HepG2 (cell line): ENCODE measurements around the gene SMNDC1.

Experiments used
- CREM ChIP-seq, 2 experiments: sonication (generic) in 1 of 2; formaldehyde crosslinking in 1 of 2; IDR thresholded peaks; 2 replicates each; pipeline versions ENCODE4 v1.4.0 to v1.6.1; 2016 to 2020; ENCODE audit warnings: antibody characterized with exemption in 1 of 2, mild to moderate bottlenecking in 1 of 2, missing genetic modification reagents in 1 of 2
- FLYWCH1 ChIP-seq: sonication (generic); formaldehyde crosslinking; IDR thresholded peaks from 2 replicates; pipeline ENCODE4 v1.8.1; 2023; ENCODE audit warnings: mild to moderate bottlenecking, missing genetic modification reagents
- HDAC2 ChIP-seq: sonication (generic); formaldehyde crosslinking; IDR thresholded peaks from 2 replicates; pipeline ENCODE4 v1.4.0; 2020; ENCODE audit warnings: missing genetic modification reagents
- HOXA3 ChIP-seq: sonication (generic); formaldehyde crosslinking; IDR thresholded peaks from 2 replicates; pipeline ENCODE4 v1.5.0; 2020; ENCODE audit warnings: missing genetic modification reagents
- MAFF ChIP-seq: IDR thresholded peaks from 2 replicates; pipeline ENCODE4 v1.6.1; 2011; ENCODE audit warnings: low read depth, low read length, improper control_type of control experiment
- RAD21 ChIP-seq: fragments of 450-650 bp; formaldehyde crosslinking; IDR thresholded peaks from 2 replicates; pipeline ENCODE4 v1.5.0; 2020; ENCODE audit warnings: mild to moderate bottlenecking
- SIN3A ChIP-seq: IDR thresholded peaks from 2 replicates; pipeline ENCODE4 v1.6.1; 2011; ENCODE audit warnings: low read depth, mild to moderate bottlenecking, control low read depth, low read length, borderline replicate concordance
- SSRP1 ChIP-seq: IDR thresholded peaks from 2 replicates; pipeline ENCODE4 v1.6.1; 2016; ENCODE audit warnings: control low read depth
- SUZ12 ChIP-seq: fragments of 150-350 bp; IDR thresholded peaks from 2 replicates; pipeline ENCODE4 v1.6.1; 2014; ENCODE audit warnings: low read depth, low read length
- TBL1XR1 ChIP-seq: fragments of 150-350 bp; IDR thresholded peaks from 2 replicates; pipeline ENCODE4 v1.6.1; 2014; ENCODE audit warnings: borderline replicate concordance, low read length; ENCODE audit not compliant: partially characterized antibody
- ZNF224 ChIP-seq: sonication (generic); formaldehyde crosslinking; IDR thresholded peaks from 2 replicates; pipeline ENCODE4 v1.5.0; 2020; ENCODE audit warnings: mild to moderate bottlenecking, missing genetic modification reagents
- ZNF781 ChIP-seq: sonication (generic); formaldehyde crosslinking; IDR thresholded peaks from 2 replicates; pipeline ENCODE4 v1.5.1; 2020; ENCODE audit warnings: borderline replicate concordance, mild to moderate bottlenecking, missing genetic modification reagents; ENCODE audit errors: not compliant biosample characterization

DNA sequence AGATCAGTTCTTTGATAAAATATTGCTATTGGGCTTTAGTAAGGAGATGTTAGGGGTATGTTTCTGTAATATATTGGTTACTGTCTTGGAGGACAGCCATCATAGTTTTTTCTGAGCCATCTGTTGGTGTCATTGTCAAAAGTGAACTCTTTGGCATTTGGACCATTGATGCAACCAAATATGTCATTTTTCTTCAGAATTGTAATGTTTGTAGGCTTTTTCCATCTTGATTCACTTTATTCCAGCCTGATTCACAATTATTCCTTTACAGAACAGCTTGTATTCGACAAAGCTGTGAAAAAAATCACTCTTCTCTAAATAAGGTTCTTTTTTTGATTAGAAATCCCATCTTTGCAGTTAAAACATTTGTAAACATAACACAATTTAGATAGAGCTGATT, 37.4 kb downstream of the SMNDC1 start:
- TF ChIP-seq ZNF781 (CRISPR knock-in tag), result no peak
- TF ChIP-seq CREM (IDR thresholded peaks at IDR 0.05), result no peak
- no peak for TF ChIP-seq CREM (CRISPR knock-in tag; IDR thresholded peaks at IDR 0.05)
- TF ChIP-seq HOXA3 (CRISPR knock-in tag), result no peak
- TF ChIP-seq FLYWCH1 (CRISPR knock-in tag), result no peak
- TF ChIP-seq HDAC2, result no peak
- TF ChIP-seq SSRP1 (CRISPR knock-in tag), result no peak
- TF ChIP-seq MAFF, result no peak
- no peak for TF ChIP-seq SUZ12
- no peak for TF ChIP-seq SIN3A
- TF ChIP-seq TBL1XR1, result no peak
- no peak for TF ChIP-seq ZNF224 (CRISPR knock-in tag)
- TF ChIP-seq RAD21 (CRISPR knock-in tag), result no peak
